Prostate gland (tissue), 2 donors: ENCODE results near the gene TCIRG1.

Experiments used
- POLR2A ChIP-seq: fragments of 450-650 bp; IDR thresholded peaks from one replicate; pipeline ENCODE4 v1.6.1; 2016; ENCODE audit warnings: antibody characterized with exemption, mild to moderate bottlenecking
- POLR2AphosphoS5 ChIP-seq: sonication (generic); formaldehyde crosslinking; IDR thresholded peaks from one replicate; pipeline ENCODE4 v1.6.1; 2017; ENCODE audit warnings: antibody characterized with exemption
- TF ChIP-seq, protein P1 (sequence below), 4 experiments: fragments of 200-600 bp in 2 of 4; fragments of 450-650 bp in 2 of 4; sonication (generic) in 2 of 4; IDR thresholded peaks; 1 replicate in 3 of 4; 2 replicates in 1 of 4; pipeline ENCODE4 v1.5.1; 2016 to 2019; ENCODE audit warnings: antibody characterized with exemption in 4 of 4, mild to moderate bottlenecking in 2 of 4, moderate library complexity in 2 of 4

DNA sequence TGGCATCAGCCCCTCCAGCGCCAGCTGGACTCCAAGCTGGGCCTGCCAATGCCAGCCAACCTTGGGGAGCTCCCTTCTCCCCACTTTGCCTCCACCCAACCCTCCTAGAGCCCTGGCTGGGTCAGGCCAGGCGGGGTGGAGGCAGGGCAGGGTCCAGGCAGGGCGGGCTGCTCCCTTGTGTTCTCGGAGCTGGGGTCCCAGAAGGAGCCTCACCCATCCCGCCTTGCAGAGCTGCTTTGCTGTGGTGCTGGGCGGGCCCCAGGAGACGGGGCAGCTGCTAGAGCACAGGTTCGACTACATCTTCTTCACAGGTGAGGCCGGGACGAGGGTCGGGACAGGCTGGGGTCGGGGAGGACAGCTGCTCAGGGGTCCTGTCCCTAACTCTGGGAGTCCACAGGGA lies 19.3 kb upstream of the TCIRG1 start:
- no peak for TF ChIP-seq POLR2AphosphoS5
- TF ChIP-seq, protein P1, sequence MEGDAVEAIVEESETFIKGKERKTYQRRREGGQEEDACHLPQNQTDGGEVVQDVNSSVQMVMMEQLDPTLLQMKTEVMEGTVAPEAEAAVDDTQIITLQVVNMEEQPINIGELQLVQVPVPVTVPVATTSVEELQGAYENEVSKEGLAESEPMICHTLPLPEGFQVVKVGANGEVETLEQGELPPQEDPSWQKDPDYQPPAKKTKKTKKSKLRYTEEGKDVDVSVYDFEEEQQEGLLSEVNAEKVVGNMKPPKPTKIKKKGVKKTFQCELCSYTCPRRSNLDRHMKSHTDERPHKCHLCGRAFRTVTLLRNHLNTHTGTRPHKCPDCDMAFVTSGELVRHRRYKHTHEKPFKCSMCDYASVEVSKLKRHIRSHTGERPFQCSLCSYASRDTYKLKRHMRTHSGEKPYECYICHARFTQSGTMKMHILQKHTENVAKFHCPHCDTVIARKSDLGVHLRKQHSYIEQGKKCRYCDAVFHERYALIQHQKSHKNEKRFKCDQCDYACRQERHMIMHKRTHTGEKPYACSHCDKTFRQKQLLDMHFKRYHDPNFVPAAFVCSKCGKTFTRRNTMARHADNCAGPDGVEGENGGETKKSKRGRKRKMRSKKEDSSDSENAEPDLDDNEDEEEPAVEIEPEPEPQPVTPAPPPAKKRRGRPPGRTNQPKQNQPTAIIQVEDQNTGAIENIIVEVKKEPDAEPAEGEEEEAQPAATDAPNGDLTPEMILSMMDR (IDR thresholded peaks at IDR 0.05) = no peak
- TF ChIP-seq POLR2A = no peak
